ENCODE results near the gene GTF2I. TPM values are rescaled to one million over a fixed set of nuclear protein-coding genes. Genes with fewer than 3 reads are reported as not detected.

GTF2I gene
- total and polyA plus RNA-seq, 2 donors (not counting 3 experiments of a cell fraction or from before 2014, with no cell fraction given), result 47.6 to 242 TPM

DNA sequence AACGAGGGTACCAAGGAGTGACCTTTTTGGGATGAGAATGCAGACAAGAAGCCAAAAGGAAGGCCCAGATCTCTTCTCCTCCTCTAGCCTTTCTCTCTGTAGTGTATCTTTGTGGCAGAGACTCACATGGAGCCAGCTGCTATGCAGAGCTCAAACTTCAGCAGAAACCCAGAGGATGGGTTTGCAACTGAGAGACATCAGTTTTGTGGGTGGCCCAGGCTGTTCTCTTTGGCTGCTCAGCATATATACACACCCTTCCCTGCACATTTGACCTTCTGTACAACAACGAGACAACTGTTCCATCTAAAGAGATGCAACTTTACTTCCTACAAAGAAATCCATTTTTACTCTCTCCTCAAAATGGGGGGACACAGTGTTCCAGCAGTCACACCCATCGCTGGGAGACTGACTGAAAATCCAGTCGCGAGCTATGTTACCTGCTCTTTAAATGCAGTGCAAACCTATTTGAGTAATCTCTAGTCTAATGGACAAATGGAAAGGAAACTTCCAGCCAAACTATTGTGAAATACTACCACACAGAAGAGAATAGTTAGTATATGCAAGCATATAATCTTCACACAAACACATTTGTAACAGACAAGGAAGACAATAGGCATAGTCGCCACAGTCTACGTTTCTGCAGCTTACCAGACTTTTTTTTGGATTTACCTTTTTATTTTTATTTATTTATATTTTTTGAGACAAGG, 51.2 kb downstream of the GTF2I start:
- H3K9me3 ChIP-seq (replicated peaks; ENCODE audit: control insufficient read depth, insufficient read depth, low read length), result no peaks in the 10 kb centered on the region
- intact Hi-C loops (cut with micrococcal nuclease) (no loop called here), dilution Hi-C loops (cut with MboI; ENCODE audit: extremely low pct_ligation_motif_present, low sequenced_read_pairs) (no loop called here)
- ChIA-PET CTCF (interaction anchor here (1.8 kb wide), 1 partner anchor 15 kb away, joined by 4 read pairs; no protein-coding TSS in a partner anchor), POLR2A (no interaction called here)
- no peaks in the 10 kb centered on the region for H3K4me1 ChIP-seq (ENCODE audit: control insufficient read depth, extremely low read depth, insufficient read depth, low read length)
- H3K27ac ChIP-seq (ENCODE audit: insufficient read depth, low read depth, low read length), result no peak overlapping the region
- no peak overlapping the region for H3K4me3 ChIP-seq (replicated peaks in 1 of 3; ENCODE audit: insufficient read depth in 1 of 3, low read depth in 1 of 3, low read length in 3 of 3)
- no peaks in the 10 kb centered on the region for H3K9me1 ChIP-seq (replicated peaks; ENCODE audit: control insufficient read depth, extremely low read depth, insufficient read depth, low read length)
- H3K27me3 ChIP-seq (ENCODE audit: control insufficient read depth in 2 of 2, insufficient read depth in 2 of 2, low read length in 2 of 2), result no peaks in the 10 kb centered on the region
- no peak for FAIRE-seq
- TF ChIP-seq MYC (IDR thresholded peaks at IDR 0.05; ENCODE audit: low read depth, low read length) (no peak), EZH2 (IDR thresholded peaks at IDR 0.05; ENCODE audit: borderline replicate concordance, low read depth, low read length, severe bottlenecking) (no peak), JUN (IDR thresholded peaks at IDR 0.05; ENCODE audit: borderline replicate concordance, insufficient read depth, insufficient read length, low read depth) (no peak), FOS (IDR thresholded peaks at IDR 0.05; ENCODE audit: borderline replicate concordance, insufficient read depth, low read length) (no peak), GATA2 (IDR thresholded peaks at IDR 0.05; ENCODE audit: insufficient read depth, insufficient read length, low read depth, low read length) (no peak), POLR2AphosphoS5 (IDR thresholded peaks at IDR 0.05; ENCODE audit: insufficient read depth, low read depth, low read length) (no peak), POLR2A (IDR thresholded peaks at IDR 0.05; ENCODE audit: low read depth, low read length) (no peak)
- TF ChIP-seq, protein P1, sequence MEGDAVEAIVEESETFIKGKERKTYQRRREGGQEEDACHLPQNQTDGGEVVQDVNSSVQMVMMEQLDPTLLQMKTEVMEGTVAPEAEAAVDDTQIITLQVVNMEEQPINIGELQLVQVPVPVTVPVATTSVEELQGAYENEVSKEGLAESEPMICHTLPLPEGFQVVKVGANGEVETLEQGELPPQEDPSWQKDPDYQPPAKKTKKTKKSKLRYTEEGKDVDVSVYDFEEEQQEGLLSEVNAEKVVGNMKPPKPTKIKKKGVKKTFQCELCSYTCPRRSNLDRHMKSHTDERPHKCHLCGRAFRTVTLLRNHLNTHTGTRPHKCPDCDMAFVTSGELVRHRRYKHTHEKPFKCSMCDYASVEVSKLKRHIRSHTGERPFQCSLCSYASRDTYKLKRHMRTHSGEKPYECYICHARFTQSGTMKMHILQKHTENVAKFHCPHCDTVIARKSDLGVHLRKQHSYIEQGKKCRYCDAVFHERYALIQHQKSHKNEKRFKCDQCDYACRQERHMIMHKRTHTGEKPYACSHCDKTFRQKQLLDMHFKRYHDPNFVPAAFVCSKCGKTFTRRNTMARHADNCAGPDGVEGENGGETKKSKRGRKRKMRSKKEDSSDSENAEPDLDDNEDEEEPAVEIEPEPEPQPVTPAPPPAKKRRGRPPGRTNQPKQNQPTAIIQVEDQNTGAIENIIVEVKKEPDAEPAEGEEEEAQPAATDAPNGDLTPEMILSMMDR (IDR thresholded peaks at IDR 0.05; ENCODE audit: extremely low read depth in 1 of 2, insufficient read depth in 1 of 2, low read depth in 1 of 2, low read length in 2 of 2), result no peak
- TF ChIP-seq, protein P2, sequence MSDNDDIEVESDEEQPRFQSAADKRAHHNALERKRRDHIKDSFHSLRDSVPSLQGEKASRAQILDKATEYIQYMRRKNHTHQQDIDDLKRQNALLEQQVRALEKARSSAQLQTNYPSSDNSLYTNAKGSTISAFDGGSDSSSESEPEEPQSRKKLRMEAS (IDR thresholded peaks at IDR 0.05; ENCODE audit: insufficient read depth, insufficient read length), result no peak
- BruUV-seq (replicated peaks), result no TSS peak
- peaks cover 15 to 24% of the 10 kb centered on the region in 2 experiments for H3K36me3 ChIP-seq (ENCODE audit: control insufficient read depth in 2 of 2, extremely low read depth in 1 of 2, insufficient read depth in 2 of 2, low read length in 2 of 2)
- H3K9ac ChIP-seq (replicated peaks; ENCODE audit: extremely low read depth, insufficient read depth, low read length), result no peak overlapping the region
- no peaks in the 10 kb centered on the region for H4K20me1 ChIP-seq (replicated peaks; ENCODE audit: control insufficient read depth, extremely low read depth, insufficient read depth, low read length)
- no peaks in the 10 kb centered on the region for H3K79me2 ChIP-seq (ENCODE audit: control insufficient read depth, insufficient read depth, low read length)
- no peak for DNase-seq (ENCODE audit: low read depth, low spot score)
- no peak overlapping the region for H2AFZ ChIP-seq (ENCODE audit: low read depth, low read length)
- no peak overlapping the region for H3K4me2 ChIP-seq (ENCODE audit: insufficient read depth, low read length)

Measured in endothelial cell of umbilical vein (primary cell).